ENCODE measurements around the gene CAP1.
"Not testable (repeated sequence)": the region's sequence is repeated elsewhere in the genome, so short reads cannot be mapped to it uniquely, and the experiment has no call there.

Gene CAP1

GRCh38 chr1:40003156-40004093 lies 37.1 kb upstream of the CAP1 start:
- H2AFZ ChIP-seq (ENCODE audit: low read length), result no peak overlapping the region

GRCh38 chr1:40004857-40005256 lies 35.7 kb upstream of the CAP1 start:
- Histone ChIP-seq H3K79me2 (ENCODE audit: insufficient read depth, low read length) (no peaks in the 10 kb centered on the region), H3K9me3 (ENCODE audit: low read length) (no peaks in the 10 kb centered on the region), H3K4me2 (ENCODE audit: low read length) (no peak overlapping the region), H3K4me1 (ENCODE audit: insufficient read depth, low read length, severe bottlenecking) (peaks cover 8% of the 10 kb centered on the region), H3K27me3 (ENCODE audit: insufficient read depth, low read length) (no peaks in the 10 kb centered on the region; the same call in 1 of the 2 replicates), H4K20me1 (ENCODE audit: insufficient read depth, low read length) (no peaks in the 10 kb centered on the region), H3K9me2 (ENCODE audit: low read depth, low read length) (no peaks in the 10 kb centered on the region), H3K9ac (ENCODE audit: low read length) (no peak overlapping the region), H2AFZ (ENCODE audit: low read length) (no peak overlapping the region), H3F3A (ENCODE audit: insufficient read depth, low read length) (no peaks in the 10 kb centered on the region), H3K36me3 (ENCODE audit: insufficient read depth, low read length) (no peaks in the 10 kb centered on the region; the same call in 1 of the 2 replicates), H3K27ac (ENCODE audit: low read depth, low read length, poor library complexity, severe bottlenecking) (no peak overlapping the region), H3K4me3 (ENCODE audit: low read depth, low read length, poor library complexity, severe bottlenecking) (no peak overlapping the region)
- TF ChIP-seq CTCF (IDR thresholded peaks at IDR 0.05; ENCODE audit: low read length), result no peak
- no peak for TF ChIP-seq EZH2 (IDR thresholded peaks at IDR 0.05; ENCODE audit: borderline replicate concordance, low read length)

More at GRCh38 chr1:40003156-40004093, 37.1 kb upstream of the CAP1 start:
- Histone ChIP-seq H3K36me3 (ENCODE audit: insufficient read depth, low read length) (no peaks in the 10 kb centered on the region; the same call in 1 of the 2 replicates), H3F3A (ENCODE audit: insufficient read depth, low read length) (no peaks in the 10 kb centered on the region), H3K27ac (ENCODE audit: low read depth, low read length, poor library complexity, severe bottlenecking) (no peak overlapping the region), H3K4me1 (ENCODE audit: insufficient read depth, low read length, severe bottlenecking) (peaks cover 8% of the 10 kb centered on the region), H3K9me3 (ENCODE audit: low read length) (no peaks in the 10 kb centered on the region), H3K9ac (ENCODE audit: low read length) (no peak overlapping the region), H3K27me3 (ENCODE audit: insufficient read depth, low read length) (no peaks in the 10 kb centered on the region; the same call in 1 of the 2 replicates), H3K79me2 (ENCODE audit: insufficient read depth, low read length) (no peaks in the 10 kb centered on the region), H3K4me2 (ENCODE audit: low read length) (no peak overlapping the region), H3K4me3 (ENCODE audit: low read depth, low read length, poor library complexity, severe bottlenecking) (no peak overlapping the region), H3K9me2 (ENCODE audit: low read depth, low read length) (no peaks in the 10 kb centered on the region), H4K20me1 (ENCODE audit: insufficient read depth, low read length) (no peaks in the 10 kb centered on the region)
- TF ChIP-seq CTCF (IDR thresholded peaks at IDR 0.05; ENCODE audit: low read length) (no peak), EZH2 (IDR thresholded peaks at IDR 0.05; ENCODE audit: borderline replicate concordance, low read length) (no peak)

GRCh38 chr1:40007481-40008034 lies 33.0 kb upstream of the CAP1 start:
- H3K27me3 ChIP-seq (ENCODE audit: insufficient read depth, low read length); H3K4me1 ChIP-seq (ENCODE audit: insufficient read depth, low read length, severe bottlenecking): not testable (repeated sequence)

More at GRCh38 chr1:40007481-40008034, 33.0 kb upstream of the CAP1 start:
- not testable (repeated sequence) for H3K36me3 ChIP-seq (ENCODE audit: insufficient read depth, low read length); H3K79me2 ChIP-seq (ENCODE audit: insufficient read depth, low read length); H3K4me2 ChIP-seq (ENCODE audit: low read length); H4K20me1 ChIP-seq (ENCODE audit: insufficient read depth, low read length); H3K9me2 ChIP-seq (ENCODE audit: low read depth, low read length); H3K9ac ChIP-seq (ENCODE audit: low read length); H3K4me3 ChIP-seq (ENCODE audit: low read depth, low read length, poor library complexity, severe bottlenecking); H3F3A ChIP-seq (ENCODE audit: insufficient read depth, low read length); H3K9me3 ChIP-seq (ENCODE audit: low read length); H3K27ac ChIP-seq (ENCODE audit: low read depth, low read length, poor library complexity, severe bottlenecking); H2AFZ ChIP-seq (ENCODE audit: low read length)
